HCT116 (cell line): ENCODE measurements around the gene KDM3B. TPM values are rescaled to one million over a fixed set of nuclear protein-coding genes. Genes with fewer than 3 reads are reported as not detected.

Experiments
- ATAC-seq: fragments of 200-7000 bp; cut with Tn5 transposase; 2 replicates; pipeline ENCODE4 v1.9.1; 2020; ENCODE audit warnings: mild to moderate bottlenecking, moderate library complexity
- BruUV-seq: library from RNA; stranded (reverse); fragments of 400-500 nt; replicated peaks from 2 replicates; lab custom pipeline; 2021; lab: Mats Ljungman, UMichigan
- CTCF ChIA-PET: fragments of 300-600 bp; sonication (Branson Sonifier 250); formaldehyde crosslinking; loops from one replicate; lab custom pipeline; 2021; ENCODE audit warnings: antibody characterized with exemption; lab: Charles Lee
- POLR2A ChIA-PET: fragments of 300-600, 350-600 bp; sonication (Branson Sonifier 250); formaldehyde crosslinking; loops from one replicate; lab custom pipeline; 2021; ENCODE audit warnings: antibody characterized with exemption; lab: Charles Lee
- RAD21 ChIA-PET, 2 experiments: fragments of 300-600 bp; sonication (Branson Sonifier 250); formaldehyde crosslinking; loops; one replicate each; lab custom pipeline; 2023; ENCODE audit warnings: low total read pairs in 2 of 2; ENCODE audit not compliant: uncharacterized antibody in 2 of 2, unreplicated experiment in 2 of 2, low non-redundant PET in 1 of 2; lab: Charles Lee
- DNase-seq: peaks from one replicate; pipeline ENCODE4 v3.0.0-alpha.2; 2010; ENCODE audit warnings: low read depth, low spot score
- H2AFZ ChIP-seq: fragments of 200-600 bp; shearing (Covaris generic), sonication (generic); 2 replicates; pipeline ENCODE4 v1.6.1; 2017; ENCODE audit warnings: low read depth, mixed run types, mixed read lengths, antibody characterized with exemption, low read length; ENCODE audit not compliant: poor library complexity, severe bottlenecking
- H3K27ac ChIP-seq: 2 replicates; pipeline ENCODE4 v1.5.1; 2012; ENCODE audit warnings: low read depth, low read length
- H3K27me3 ChIP-seq: fragments of 200-600 bp; sonication (generic); 2 replicates; pipeline ENCODE4 v1.6.1; 2016; ENCODE audit warnings: mixed run types, low read length, mixed read lengths; ENCODE audit not compliant: insufficient read depth
- H3K36me3 ChIP-seq, 2 experiments: fragments of 200-500 bp in 1 of 2; fragments of 200-600 bp in 1 of 2; sonication (Bioruptor generic) in 1 of 2; sonication (generic) in 1 of 2; 2 replicates each; pipeline versions ENCODE4 v1.5.1 to v1.6.1; 2014 to 2016; ENCODE audit warnings: low read length in 2 of 2, inconsistent platforms in 1 of 2, mixed read lengths in 1 of 2, mixed run types in 1 of 2; ENCODE audit not compliant: insufficient read depth in 2 of 2, control insufficient read depth in 1 of 2
- H3K4me1 ChIP-seq, 2 experiments: fragments of 200-600 bp in 1 of 2; sonication (generic) in 1 of 2; 2 replicates each; pipeline versions ENCODE4 v1.5.1 to v1.6.1; 2012 to 2017; ENCODE audit warnings: low read length in 2 of 2, inconsistent platforms in 1 of 2, mild to moderate bottlenecking in 1 of 2, mixed read lengths in 1 of 2, mixed run types in 1 of 2, moderate library complexity in 1 of 2; ENCODE audit not compliant: insufficient read depth in 2 of 2, control insufficient read depth in 1 of 2
- H3K4me2 ChIP-seq: fragments of 200-600 bp; sonication (generic); 2 replicates; pipeline ENCODE4 v1.6.1; 2017; ENCODE audit warnings: mixed run types, low read length, mixed read lengths
- H3K4me3 ChIP-seq, 2 experiments: fragments of 200-600 bp in 1 of 2; sonication (generic) in 1 of 2; replicated peaks in 1 of 2; 2 replicates each; pipeline ENCODE4 v1.5.1; 2011 to 2016; ENCODE audit warnings: low read length in 2 of 2, control low read depth in 1 of 2, low read depth in 1 of 2, mild to moderate bottlenecking in 1 of 2, mixed read lengths in 1 of 2, mixed run types in 1 of 2
- H3K79me2 ChIP-seq: fragments of 200-600 bp; sonication (generic); 2 replicates; pipeline ENCODE4 v1.6.1; 2017; ENCODE audit warnings: mild to moderate bottlenecking, mixed run types, low read length, moderate library complexity, mixed read lengths; ENCODE audit not compliant: insufficient read depth
- H3K9ac ChIP-seq: fragments of 200-600 bp; sonication (generic); 2 replicates; pipeline ENCODE4 v1.6.1; 2016; ENCODE audit warnings: low read length, mixed read lengths
- H3K9me2 ChIP-seq: fragments of 200-600 bp; sonication (generic), shearing (Covaris generic); 2 replicates; pipeline ENCODE4 v1.6.1; 2017; ENCODE audit warnings: mixed run types, mild to moderate bottlenecking, moderate library complexity; ENCODE audit not compliant: insufficient read depth
- H3K9me3 ChIP-seq, 2 experiments: fragments of 200-500 bp in 1 of 2; fragments of 200-600 bp in 1 of 2; sonication (Bioruptor generic) in 1 of 2; sonication (generic) in 1 of 2; 2 replicates each; pipeline ENCODE4 v1.6.1; 2014 to 2017; ENCODE audit warnings: low read length in 2 of 2, mixed read lengths in 2 of 2, inconsistent platforms in 1 of 2, low read depth in 1 of 2, mild to moderate bottlenecking in 1 of 2, mixed run types in 1 of 2, moderate library complexity in 1 of 2; ENCODE audit not compliant: control insufficient read depth in 1 of 2, insufficient read depth in 1 of 2
- H4K20me1 ChIP-seq: fragments of 200-600 bp; sonication (generic), shearing (Covaris generic); 2 replicates; pipeline ENCODE4 v1.6.1; 2017; ENCODE audit warnings: mixed run types, mild to moderate bottlenecking, moderate library complexity; ENCODE audit not compliant: insufficient read depth
- ATF3 ChIP-seq: IDR thresholded peaks from 2 replicates; pipeline ENCODE4 v1.6.1; 2012
- CEBPB ChIP-seq: IDR thresholded peaks from 2 replicates; pipeline ENCODE4 v1.6.1; 2012; ENCODE audit warnings: low read depth
- EGR1 ChIP-seq: IDR thresholded peaks from 2 replicates; pipeline ENCODE4 v1.6.1; 2012; ENCODE audit warnings: low read depth
- ELF1 ChIP-seq: IDR thresholded peaks from 2 replicates; pipeline ENCODE4 v1.6.1; 2012; ENCODE audit warnings: low read depth, borderline replicate concordance
- EZH2 ChIP-seq: fragments of 200-600 bp; sonication (generic); IDR thresholded peaks from 2 replicates; pipeline ENCODE4 v1.6.1; 2017; ENCODE audit warnings: antibody characterized with exemption, mixed run types
- EZH2phosphoT487 ChIP-seq: fragments of 200-600 bp; IDR thresholded peaks from 2 replicates; pipeline ENCODE4 v1.6.1; 2018; ENCODE audit warnings: antibody characterized with exemption, borderline replicate concordance
- FOSL1 ChIP-seq: IDR thresholded peaks from 2 replicates; pipeline ENCODE4 v1.6.1; 2012; ENCODE audit warnings: low read depth
- RAD21 ChIP-seq: IDR thresholded peaks from 2 replicates; pipeline ENCODE4 v1.6.1; 2012; ENCODE audit warnings: low read depth, mild to moderate bottlenecking
- REST ChIP-seq: IDR thresholded peaks from 2 replicates; pipeline ENCODE4 v1.6.1; 2012; ENCODE audit warnings: low read depth
- SIN3A ChIP-seq: IDR thresholded peaks from 2 replicates; pipeline ENCODE4 v1.6.1; 2012; ENCODE audit warnings: low read depth
- TCF7L2 ChIP-seq: IDR thresholded peaks from 2 replicates; pipeline ENCODE4 v1.7.0; 2011; ENCODE audit warnings: borderline replicate concordance, inconsistent platforms; ENCODE audit not compliant: insufficient read depth, insufficient read length; ENCODE audit errors: extremely low read depth
- YY1 ChIP-seq: IDR thresholded peaks from 2 replicates; pipeline ENCODE4 v1.6.1; 2011; ENCODE audit warnings: low read length, low read depth, moderate library complexity, mild to moderate bottlenecking; ENCODE audit not compliant: insufficient replicate concordance; ENCODE audit errors: extremely low read depth
- intact Hi-C: fragments of 100-400 bp; cut with micrococcal nuclease; formaldehyde crosslinking; loops from 2 replicates; pipeline ENCODE4 v1.10.0; 2022
- total RNA-seq: library from RNA; stranded (reverse); gene quantifications from one replicate; pipeline ENCODE4 v1.2.1, GENCODE V29; 2021; ENCODE audit not compliant: unreplicated experiment
- TF ChIP-seq, protein P1 (sequence below): IDR thresholded peaks from 2 replicates; pipeline ENCODE4 v1.6.1; 2012

Gene KDM3B
- total RNA-seq, 1 experiment from 2014 or later: 65.1 TPM

DNA sequence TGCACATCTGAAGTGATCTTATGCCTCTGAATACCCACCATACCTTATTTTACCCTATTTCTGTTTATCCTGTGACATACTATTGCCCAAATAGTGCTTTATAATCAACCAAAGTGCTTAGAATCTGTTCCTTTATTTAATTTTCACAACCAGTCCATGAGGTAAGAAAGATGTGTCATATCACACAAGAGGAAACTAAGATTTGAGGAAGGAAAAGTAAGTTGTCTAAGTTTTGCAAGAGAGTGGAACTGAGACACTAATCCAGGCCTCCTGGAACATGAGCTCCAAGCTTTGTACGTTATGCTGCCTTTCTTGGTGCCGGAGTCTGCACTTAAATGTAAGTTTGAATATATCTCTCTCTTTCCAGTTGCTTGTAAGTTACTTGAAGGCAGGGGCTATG lies 17.2 kb downstream of the KDM3B start:
- H3K4me3 ChIP-seq: no peak overlapping the region
- H3K9me2 ChIP-seq: no peaks in the 10 kb centered on the region
- no peak overlapping the region for H3K9ac ChIP-seq
- H3K4me2 ChIP-seq: no peak overlapping the region
- H3K79me2 ChIP-seq: peaks cover 90% of the 10 kb centered on the region
- ChIA-PET CTCF (interaction anchor here (1.3 kb wide), 1 partner anchor 16 kb away, joined by 4 read pairs; no protein-coding TSS in a partner anchor), RAD21 (no interaction called here), POLR2A (no interaction called here)
- TF ChIP-seq EZH2phosphoT487: no peak
- no peak for TF ChIP-seq FOSL1
- TF ChIP-seq RAD21: no peak
- no peak for TF ChIP-seq YY1
- TF ChIP-seq EGR1: no peak
- TF ChIP-seq SIN3A: no peak
- no peak for TF ChIP-seq ATF3
- TF ChIP-seq ELF1: no peak
- TF ChIP-seq, protein P1, sequence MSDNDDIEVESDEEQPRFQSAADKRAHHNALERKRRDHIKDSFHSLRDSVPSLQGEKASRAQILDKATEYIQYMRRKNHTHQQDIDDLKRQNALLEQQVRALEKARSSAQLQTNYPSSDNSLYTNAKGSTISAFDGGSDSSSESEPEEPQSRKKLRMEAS: no peak
- no peak for TF ChIP-seq REST
- TF ChIP-seq TCF7L2: no peak
- no peak for TF ChIP-seq CEBPB
- no peak for TF ChIP-seq EZH2
- ATAC-seq (no peak), DNase-seq (no peak)
- no peaks in the 10 kb centered on the region for H3K4me1 ChIP-seq
- no peaks in the 10 kb centered on the region for H3K27me3 ChIP-seq
- intact Hi-C loops: no loop called here
- H2AFZ ChIP-seq: no peak overlapping the region
- H3K9me3 ChIP-seq: no peaks in the 10 kb centered on the region
- BruUV-seq: no TSS peak
- H3K36me3 ChIP-seq: peaks cover 3 to 6% of the 10 kb centered on the region in 2 experiments; a peak in 2 of 4 replicates
- H3K27ac ChIP-seq: no peak overlapping the region
- H4K20me1 ChIP-seq: no peaks in the 10 kb centered on the region; the same call in 1 of the 2 replicates
